Sigmoid colon (tissue), 7 donors: ENCODE measurements around the gene C3orf38. TPM values are rescaled to one million over a fixed set of nuclear protein-coding genes. Genes with fewer than 3 reads are reported as not detected.

Source experiments
- DNase-seq: peaks from one replicate; pipeline ENCODE4 v3.0.0-alpha.2; 2019
- H3K27ac ChIP-seq, 4 donors: fragments of 200-600 bp; sonication (generic); one replicate each; pipeline ENCODE4 v1.5.1; 2016 to 2019; ENCODE audit warnings: mild to moderate bottlenecking in 1 of 4
- H3K27me3 ChIP-seq, 3 donors: fragments of 200-600 bp; sonication (generic); one replicate each; pipeline ENCODE4 v1.5.1; 2019; ENCODE audit warnings: mild to moderate bottlenecking in 1 of 3
- H3K36me3 ChIP-seq, 4 donors: fragments of 200-600 bp; sonication (generic); one replicate each; pipeline ENCODE4 v1.5.1; 2016 to 2019
- H3K4me1 ChIP-seq, 4 donors: fragments of 200-600 bp; sonication (generic); one replicate each; pipeline ENCODE4 v1.5.1; 2017 to 2019
- H3K4me3 ChIP-seq, 4 donors: fragments of 200-600 bp; sonication (generic); one replicate each; pipeline ENCODE4 v1.5.1; 2017 to 2019; ENCODE audit warnings: mild to moderate bottlenecking in 2 of 4, moderate library complexity in 1 of 4
- H3K9me3 ChIP-seq, 4 donors: fragments of 200-600 bp in 3 of 4; sonication (generic) in 3 of 4; one replicate each; pipeline versions ENCODE4 v1.5.1 to v1.6.1; 2013 to 2019
- CTCF ChIP-seq, 4 experiments: fragments of 450-650 bp in 3 of 4; fragments of 200-600 bp in 1 of 4; IDR thresholded peaks; one replicate each; pipeline ENCODE4 v1.5.1; 2016 to 2019; ENCODE audit warnings: antibody characterized with exemption in 4 of 4, mild to moderate bottlenecking in 3 of 4, moderate library complexity in 2 of 4
- EP300 ChIP-seq, 4 donors: sonication (generic); formaldehyde crosslinking; IDR thresholded peaks; one replicate each; pipeline ENCODE4 v1.6.1; 2017; ENCODE audit warnings: antibody characterized with exemption in 4 of 4
- POLR2A ChIP-seq, 2 donors: fragments of 450-650 bp; IDR thresholded peaks; one replicate each; pipeline ENCODE4 v1.6.1; 2016; ENCODE audit warnings: antibody characterized with exemption in 2 of 2, mild to moderate bottlenecking in 2 of 2, moderate library complexity in 2 of 2
- POLR2AphosphoS5 ChIP-seq, 4 donors: sonication (generic); formaldehyde crosslinking; IDR thresholded peaks; one replicate each; pipeline ENCODE4 v1.6.1; 2017; ENCODE audit warnings: antibody characterized with exemption in 4 of 4
- WGBS, 2 donors: extraction: QIAGEN DNeasy Blood & Tissue Kit; methylation state at CpG; one replicate each; pipeline ENCODE4 v1.1.7; 2013; 5-methylcytosine and 5-hydroxymethylcytosine counted together
- intact Hi-C: fragments of 100-400 bp; cut with DNase I; formaldehyde crosslinking; loops from one replicate; pipeline ENCODE4 v1.15.1; 2023
- polyA plus RNA-seq, 3 donors: library from polyadenylated mRNA; stranded (reverse); fragments of 200-250 nt; gene quantifications; one replicate each; pipeline ENCODE4 v1.2.3, GENCODE V29; 2013
- total RNA-seq, 4 donors: library from RNA; depleted of rRNA; stranded (reverse); fragments of >200 nt; gene quantifications; one replicate each; pipeline ENCODE4 v1.1.0, GENCODE V29; 2016
- donor health status: healthy with polysubstance abuse.
- donor health status: Bipolar disorder and iron deficiency.
- donor health status: healthy.

C3orf38 gene
- total and polyA plus RNA-seq, 7 donors, result 9.1 to 19.3 (median 16.9) TPM

GRCh38 chr3:88198121-88198520, 48.4 kb downstream of the C3orf38 start:
- no peak for TF ChIP-seq POLR2AphosphoS5 (IDR thresholded peaks at IDR 0.05)
- TF ChIP-seq POLR2A (IDR thresholded peaks at IDR 0.05), result no peak
- no peak for TF ChIP-seq CTCF (IDR thresholded peaks at IDR 0.05)
- no peak for TF ChIP-seq EP300 (IDR thresholded peaks at IDR 0.05)
- Histone ChIP-seq H3K4me1 (no peaks in the 10 kb centered on the region), H3K27me3 (no peaks in the 10 kb centered on the region), H3K9me3 (no peaks in the 10 kb centered on the region), H3K27ac (no peak overlapping the region), H3K36me3 (no peaks in the 10 kb centered on the region), H3K4me3 (no peak overlapping the region)
- intact Hi-C loops, result no loop called here
- no peak for DNase-seq
- WGBS, 2 donors, result 14 to 57% methylated on average over 1 of the region's 1 CpG

- Histone ChIP-seq H3K9me3 (no peaks in the 10 kb centered on the region), H3K4me1 (no peaks in the 10 kb centered on the region), H3K4me3 (no peak overlapping the region), H3K27me3 (no peaks in the 10 kb centered on the region), H3K27ac (no peak overlapping the region), H3K36me3 (no peaks in the 10 kb centered on the region)
- intact Hi-C loops, result loop anchor here (2.0 to 10.0 kb wide), 3 partner anchors 911 to 1979 kb away; no protein-coding TSS in a partner anchor
- peak; percentile 74 for DNase-seq
- 4 to 14% methylated on average over 5 of the region's 5 CpGs for WGBS, 2 donors
- TF ChIP-seq POLR2AphosphoS5 (IDR thresholded peaks at IDR 0.05) (no peak), CTCF (IDR thresholded peaks at IDR 0.05) (peak; percentile 45 to 83 (median 69))
Measured at GRCh38 chr3:88203642-88204055, 53.9 kb downstream of the C3orf38 start.

Other genes with a start within 250 kb of the C3orf38 start
- gene CGGBP1, start 91.0 kb upstream of the C3orf38 start, total RNA-seq, result 10 to 100 TPM; 62.2 to 80.6 (median 73.9) TPM
- gene CGGBP1, start 91.0 kb upstream of the C3orf38 start, polyA plus RNA-seq, result 10 to 100 TPM; 24.6 to 37.8 (median 30.5) TPM
- gene ZNF654, start 90.7 kb upstream of the C3orf38 start, total RNA-seq, result 10 to 100 TPM; 17.8 to 20.2 (median 19.4) TPM
- 1 to 10 TPM; 3.0 to 4.4 (median 4.4) TPM for gene ZNF654, start 90.7 kb upstream of the C3orf38 start, polyA plus RNA-seq